ENCODE data around the gene MYO1B.
A peak's percentile ranks its signal among the peaks of the same experiment; 100 is the strongest.

Gene MYO1B

DNA sequence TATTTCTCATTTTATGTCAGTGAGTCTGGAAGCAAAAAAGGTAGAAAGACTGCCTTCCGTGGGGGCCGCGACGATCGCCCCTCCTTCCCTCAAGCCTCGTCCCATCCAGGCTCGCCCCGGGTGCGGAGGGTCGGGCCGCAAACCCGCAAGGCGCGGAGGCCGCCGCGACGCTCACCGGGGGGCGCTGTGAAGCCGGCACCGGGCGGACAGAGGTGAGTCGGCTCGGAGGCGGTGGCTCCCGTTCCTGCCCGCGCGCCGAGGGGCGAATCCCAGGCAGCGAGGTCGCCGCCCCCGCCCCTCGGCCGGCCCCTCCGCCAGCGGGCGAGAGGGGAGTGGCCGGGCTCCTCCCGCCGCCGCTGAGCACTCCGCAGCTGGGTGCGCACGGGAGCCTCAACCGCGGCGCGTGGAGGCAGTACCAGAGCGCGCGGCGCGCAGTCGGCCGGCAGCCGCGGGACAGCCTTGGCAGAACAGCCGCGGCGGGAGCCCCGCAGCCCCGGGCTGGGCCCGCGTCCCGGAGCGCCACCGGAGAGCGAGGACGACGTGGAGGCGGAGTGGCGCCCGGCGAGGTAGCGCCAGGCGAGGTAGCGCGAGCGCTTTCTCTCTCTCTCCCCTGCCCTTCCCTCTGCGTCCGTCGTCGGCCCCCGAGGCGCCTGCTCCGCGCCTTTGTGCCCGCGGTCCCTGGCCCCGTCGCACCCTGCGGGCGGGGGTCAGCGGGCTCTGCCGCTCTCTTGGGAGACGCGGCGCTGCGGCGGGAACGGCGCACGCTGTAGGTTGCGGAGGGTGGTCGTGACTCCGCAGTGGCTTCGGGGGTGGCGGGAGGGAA, at the start of gene MYO1B:
Gene MYO1B (plus strand): TSS at position 359 of the 823 bp plus-strand sequence. CDS start 31,492 bp downstream, outside the sequence.
- H3K4me3 ChIP-seq (replicated peaks; ENCODE audit: low read depth, low read length): peak within 1 kb of the TSS; percentile 78
- TF ChIP-seq, protein P1, sequence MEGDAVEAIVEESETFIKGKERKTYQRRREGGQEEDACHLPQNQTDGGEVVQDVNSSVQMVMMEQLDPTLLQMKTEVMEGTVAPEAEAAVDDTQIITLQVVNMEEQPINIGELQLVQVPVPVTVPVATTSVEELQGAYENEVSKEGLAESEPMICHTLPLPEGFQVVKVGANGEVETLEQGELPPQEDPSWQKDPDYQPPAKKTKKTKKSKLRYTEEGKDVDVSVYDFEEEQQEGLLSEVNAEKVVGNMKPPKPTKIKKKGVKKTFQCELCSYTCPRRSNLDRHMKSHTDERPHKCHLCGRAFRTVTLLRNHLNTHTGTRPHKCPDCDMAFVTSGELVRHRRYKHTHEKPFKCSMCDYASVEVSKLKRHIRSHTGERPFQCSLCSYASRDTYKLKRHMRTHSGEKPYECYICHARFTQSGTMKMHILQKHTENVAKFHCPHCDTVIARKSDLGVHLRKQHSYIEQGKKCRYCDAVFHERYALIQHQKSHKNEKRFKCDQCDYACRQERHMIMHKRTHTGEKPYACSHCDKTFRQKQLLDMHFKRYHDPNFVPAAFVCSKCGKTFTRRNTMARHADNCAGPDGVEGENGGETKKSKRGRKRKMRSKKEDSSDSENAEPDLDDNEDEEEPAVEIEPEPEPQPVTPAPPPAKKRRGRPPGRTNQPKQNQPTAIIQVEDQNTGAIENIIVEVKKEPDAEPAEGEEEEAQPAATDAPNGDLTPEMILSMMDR (IDR thresholded peaks at IDR 0.05; ENCODE audit: low read depth, low read length, missing control alignments): peak; percentile 53
- no peak for DNase-seq (ENCODE audit: extremely low read depth, low read depth)

DNA sequence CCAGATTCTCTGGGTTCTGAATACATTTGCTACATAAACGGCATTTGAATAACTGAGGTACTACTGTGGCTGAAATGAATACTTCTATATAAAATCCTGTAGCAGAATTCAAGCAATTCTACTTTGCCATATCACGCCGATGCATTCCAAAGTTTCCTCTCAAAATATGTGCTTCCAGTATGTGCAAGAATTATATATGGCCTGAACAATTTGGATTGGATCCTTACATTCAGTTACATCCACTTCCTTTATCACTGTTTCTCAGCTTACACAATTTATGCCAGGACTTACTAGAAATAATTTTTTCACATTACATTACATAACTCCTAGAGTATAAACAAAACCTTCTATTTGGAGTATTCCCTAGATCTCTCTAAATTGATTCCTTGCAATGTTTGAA, 48.1 kb upstream of the MYO1B start:
- H3K4me3 ChIP-seq (replicated peaks; ENCODE audit: low read depth, low read length): no peak overlapping the region
- TF ChIP-seq, protein P1 (IDR thresholded peaks at IDR 0.05; ENCODE audit: low read depth, low read length, missing control alignments): no peak
- DNase-seq (ENCODE audit: extremely low read depth, low read depth): no peak

DNA sequence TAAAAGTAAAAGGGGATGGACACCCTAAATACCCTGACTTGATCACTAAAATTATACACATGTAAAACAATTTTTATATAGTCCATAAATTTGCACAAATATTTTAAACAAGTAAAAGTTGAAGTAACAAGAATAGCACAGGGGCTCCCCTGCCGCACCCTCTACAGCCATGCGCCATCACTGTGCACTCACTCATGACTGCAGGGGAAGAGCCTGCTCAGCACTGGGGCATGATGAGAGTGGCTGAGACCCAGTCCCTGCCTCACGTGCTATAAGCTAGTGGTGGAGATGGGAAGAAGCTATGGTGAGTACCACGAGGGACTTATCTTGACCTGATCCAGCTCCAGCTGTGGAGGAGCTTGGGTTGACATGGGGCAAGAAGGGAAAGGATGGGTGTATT, 46.9 kb upstream of the MYO1B start:
- no peak for DNase-seq (ENCODE audit: extremely low read depth, low read depth)
- no peak overlapping the region for H3K4me3 ChIP-seq (replicated peaks; ENCODE audit: low read depth, low read length)
- TF ChIP-seq, protein P1 (IDR thresholded peaks at IDR 0.05; ENCODE audit: low read depth, low read length, missing control alignments): no peak

DNA sequence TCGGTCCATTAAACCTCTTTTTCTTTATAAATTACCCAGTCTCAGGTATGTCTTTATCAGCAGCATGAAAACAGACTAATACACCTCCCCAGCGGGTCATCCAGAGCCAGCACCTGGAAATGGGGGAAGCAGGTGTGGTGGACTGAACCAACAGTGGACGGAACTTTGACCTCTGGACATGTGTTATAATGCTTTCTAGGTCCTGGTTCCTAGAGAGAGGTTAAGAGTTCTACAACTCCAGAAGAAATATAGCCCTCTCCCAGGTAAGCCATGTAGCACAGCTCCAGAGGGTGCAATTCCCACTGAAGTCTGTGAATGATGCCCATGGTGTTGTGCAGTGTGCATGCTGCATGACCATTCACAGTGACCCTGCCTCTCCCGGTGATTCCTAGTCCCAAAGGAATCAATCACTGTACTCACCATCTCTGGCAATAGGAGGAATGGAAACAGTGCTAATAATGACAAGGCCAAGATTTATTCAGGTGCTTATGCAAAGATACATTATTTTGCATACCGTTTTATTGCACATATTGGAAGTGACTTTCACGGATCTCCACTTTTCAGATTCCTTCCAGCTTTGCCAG, 45.2 kb upstream of the MYO1B start:
- no peak for DNase-seq (ENCODE audit: extremely low read depth, low read depth)
- no peak overlapping the region for H3K4me3 ChIP-seq (replicated peaks; ENCODE audit: low read depth, low read length)
- TF ChIP-seq, protein P1 (IDR thresholded peaks at IDR 0.05; ENCODE audit: low read depth, low read length, missing control alignments): no peak

DNA sequence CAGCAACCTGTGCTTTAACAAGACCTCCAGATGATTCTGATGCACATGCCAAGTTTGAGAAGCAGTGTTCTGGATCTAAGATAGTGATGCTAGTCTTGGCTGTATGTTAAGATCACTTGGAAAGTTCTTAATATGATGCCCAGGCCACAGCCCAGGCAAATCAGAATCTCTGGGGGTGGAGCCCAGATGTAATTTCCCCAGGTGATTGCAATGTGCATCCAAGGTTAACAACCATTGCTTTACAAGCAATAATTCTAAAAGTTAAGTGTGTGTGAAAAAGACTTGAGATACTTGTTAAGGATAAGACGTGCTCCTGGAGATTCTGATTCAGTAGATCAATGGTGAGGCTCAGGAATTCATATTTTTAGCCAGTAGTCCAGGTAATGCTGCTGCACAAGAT, 44.3 kb upstream of the MYO1B start:
- H3K4me3 ChIP-seq (replicated peaks; ENCODE audit: low read depth, low read length): no peak overlapping the region
- TF ChIP-seq, protein P1 (IDR thresholded peaks at IDR 0.05; ENCODE audit: low read depth, low read length, missing control alignments): no peak
- no peak for DNase-seq (ENCODE audit: extremely low read depth, low read depth)

DNA sequence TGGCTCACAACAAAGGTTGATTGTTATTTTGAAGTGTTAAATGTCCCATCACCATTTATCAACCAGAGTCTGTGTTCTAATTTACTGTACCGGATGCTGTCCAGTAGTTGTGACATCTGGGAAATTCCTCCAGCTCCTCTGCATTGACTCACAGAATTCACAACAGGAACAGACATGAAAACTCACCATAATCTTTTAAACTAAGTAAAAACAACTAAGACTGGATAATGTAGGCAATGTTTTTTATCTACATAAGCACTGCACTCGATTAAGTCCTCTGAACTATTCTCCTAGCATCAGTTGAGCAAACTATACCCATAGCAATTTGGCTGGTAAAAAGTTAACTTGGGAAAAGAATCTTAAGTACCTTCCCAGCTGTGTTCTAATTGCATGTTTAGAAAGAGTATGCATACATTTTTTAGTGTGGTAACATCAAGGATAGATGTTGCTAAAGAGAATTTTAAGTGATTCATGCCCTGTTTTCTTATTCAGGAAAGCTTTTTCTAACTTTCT, 42.9 kb upstream of the MYO1B start:
- H3K4me3 ChIP-seq (replicated peaks; ENCODE audit: low read depth, low read length): no peak overlapping the region
- TF ChIP-seq, protein P1 (IDR thresholded peaks at IDR 0.05; ENCODE audit: low read depth, low read length, missing control alignments): no peak
- no peak for DNase-seq (ENCODE audit: extremely low read depth, low read depth)
